ENCODE measurements around the gene ZCCHC24. TPM values are rescaled to one million over a fixed set of nuclear protein-coding genes. Genes with fewer than 3 reads are reported as not detected.
A peak's percentile ranks its signal among the peaks of the same experiment; 100 is the strongest.

The ZCCHC24 gene
- total RNA-seq, 1 donor from 2014 or later = 180 TPM

- H3K27me3 ChIP-seq = no peaks in the 10 kb centered on the region
- TF ChIP-seq CTCF (IDR thresholded peaks at IDR 0.05) = peak; percentile 94 to 99 (median 98)
- no peak overlapping the region for H3K27ac ChIP-seq
- H3K36me3 ChIP-seq = no peaks in the 10 kb centered on the region
- peak in 1 of 2 donors; percentile 88 for DNase-seq (ENCODE audit: low spot score in 2 of 2)
- H3K4me3 ChIP-seq = no peak overlapping the region
- peaks cover 0 to 5% of the 10 kb centered on the region in 2 donors for H3K9me3 ChIP-seq
- H3K4me1 ChIP-seq = peaks cover 5 to 11% of the 10 kb centered on the region in 2 donors
- intact Hi-C loops (cut with DNase I) = loop anchor here (1.0 to 10.0 kb wide), 2 partner anchors 93 to 770 kb away; no protein-coding TSS in a partner anchor
These were observed 70.9 kb downstream of the ZCCHC24 start for GRCh38 chr10:79374312-79375191.

- Histone ChIP-seq H3K9me3 (peaks cover 0 to 5% of the 10 kb centered on the region in 2 donors), H3K27me3 (no peaks in the 10 kb centered on the region), H3K4me1 (peaks cover 0 to 4% of the 10 kb centered on the region in 2 donors), H3K36me3 (no peaks in the 10 kb centered on the region), H3K4me3 (no peak overlapping the region), H3K27ac (no peak overlapping the region)
- intact Hi-C loops (cut with DNase I) = loop anchor here (10.0 kb wide), 1 partner anchor 772 kb away; no protein-coding TSS in a partner anchor
- DNase-seq (ENCODE audit: low spot score in 2 of 2) = peak in 1 of 2 donors; percentile 40
- no peak for TF ChIP-seq CTCF (IDR thresholded peaks at IDR 0.05)
These were observed 72.6 kb downstream of the ZCCHC24 start for GRCh38 chr10:79372871-79373270.

- intact Hi-C loops (cut with DNase I) = no loop called here
These were observed 77.8 kb downstream of the ZCCHC24 start for GRCh38 chr10:79367426-79368189.

GRCh38 chr10:79361726-79362397 lies 83.6 kb downstream of the ZCCHC24 start:
- no peaks in the 10 kb centered on the region for H3K4me1 ChIP-seq
- no peak overlapping the region for H3K27ac ChIP-seq
- H3K36me3 ChIP-seq = no peaks in the 10 kb centered on the region
- no peak for DNase-seq (ENCODE audit: low spot score in 2 of 2)
- intact Hi-C loops (cut with DNase I) = no loop called here
- H3K9me3 ChIP-seq = no peaks in the 10 kb centered on the region
- H3K4me3 ChIP-seq = no peak overlapping the region
- TF ChIP-seq CTCF (IDR thresholded peaks at IDR 0.05) = no peak
- H3K27me3 ChIP-seq = no peaks in the 10 kb centered on the region

More at GRCh38 chr10:79367426-79368189, 77.8 kb downstream of the ZCCHC24 start:
- TF ChIP-seq CTCF (IDR thresholded peaks at IDR 0.05) = no peak
- H3K27me3 ChIP-seq = no peaks in the 10 kb centered on the region
- DNase-seq (ENCODE audit: low spot score in 2 of 2) = no peak
- no peak overlapping the region for H3K27ac ChIP-seq
- no peak overlapping the region for H3K4me3 ChIP-seq
- H3K9me3 ChIP-seq = peaks cover 0 to 5% of the 10 kb centered on the region in 2 donors
- no peaks in the 10 kb centered on the region for H3K36me3 ChIP-seq
- no peaks in the 10 kb centered on the region for H3K4me1 ChIP-seq

All from ascending aorta (tissue), 2 donors.